Natural killer cell (primary cell): ENCODE data around the gene SLC25A1. TPM values are rescaled to one million over a fixed set of nuclear protein-coding genes. Genes with fewer than 3 reads are reported as not detected.

Experiments
- ATAC-seq, 3 donors: fragments of 150-1000 bp in 2 of 3; fragments of 200-7000 bp in 1 of 3; cut with Tn5 transposase; 1 replicate in 1 of 3; 2 replicates in 2 of 3; pipeline ENCODE4 v1.10.0; 2021; ENCODE audit warnings: mild to moderate bottlenecking in 2 of 3, moderate library complexity in 2 of 3
- DNase-seq, 2 donors: peaks; one replicate each; pipeline versions ENCODE4 v3.0.0 to v3.0.0-alpha.2; 2013 to 2021; ENCODE audit warnings: mixed read lengths in 1 of 2
- H3K27ac ChIP-seq: one replicate; pipeline ENCODE4 v1.5.1; 2013; ENCODE audit warnings: mild to moderate bottlenecking, low read length
- H3K27me3 ChIP-seq: one replicate; pipeline ENCODE4 v1.6.1; 2013; ENCODE audit warnings: low read length; ENCODE audit not compliant: control insufficient read depth, insufficient read depth
- H3K36me3 ChIP-seq: one replicate; pipeline ENCODE4 v1.6.1; 2013; ENCODE audit warnings: low read length; ENCODE audit not compliant: control insufficient read depth, insufficient read depth
- H3K4me1 ChIP-seq: one replicate; pipeline ENCODE4 v1.6.1; 2013; ENCODE audit warnings: low read length; ENCODE audit not compliant: control insufficient read depth, insufficient read depth
- H3K4me3 ChIP-seq: one replicate; pipeline ENCODE4 v1.5.1; 2013; ENCODE audit warnings: low read length
- H3K9me3 ChIP-seq: one replicate; pipeline ENCODE4 v1.6.1; 2013; ENCODE audit warnings: low read length; ENCODE audit not compliant: control insufficient read depth, insufficient read depth
- H3K27ac Mint-ChIP-seq, 2 donors: one replicate each; pipeline ENCODE4 v1.8.0; 2022; ENCODE audit warnings: mild to moderate bottlenecking in 2 of 2, mixed read lengths in 2 of 2, moderate library complexity in 1 of 2
- H3K27me3 Mint-ChIP-seq, 2 donors: one replicate each; pipeline ENCODE4 v1.8.0; 2022; ENCODE audit warnings: low read depth in 2 of 2, mixed read lengths in 2 of 2
- H3K36me3 Mint-ChIP-seq: one replicate; pipeline ENCODE4 v1.8.0; 2022; ENCODE audit warnings: mixed read lengths
- H3K4me1 Mint-ChIP-seq, 2 donors: one replicate each; pipeline ENCODE4 v1.8.0; 2022; ENCODE audit warnings: mixed read lengths in 2 of 2
- H3K4me3 Mint-ChIP-seq: one replicate; pipeline ENCODE4 v1.8.0; 2022; ENCODE audit warnings: mild to moderate bottlenecking, moderate library complexity, mixed read lengths
- H3K9me3 Mint-ChIP-seq, 2 donors: one replicate each; pipeline ENCODE4 v1.8.0; 2022; ENCODE audit warnings: mixed read lengths in 2 of 2
- WGBS: methylation state at CpG from one replicate; pipeline ENCODE4 v1.1.7; 2013; ENCODE audit warnings: missing lambda C conversion rate; ENCODE audit not compliant: insufficient coverage; 5-methylcytosine and 5-hydroxymethylcytosine counted together
- intact Hi-C: fragments of 100-400 bp; cut with micrococcal nuclease; formaldehyde crosslinking; loops from one replicate; pipeline ENCODE4 v1.14.2; 2022
- total RNA-seq, 4 donors: library from RNA; stranded (reverse); fragments of 120-200 nt in 1 of 4; gene quantifications; one replicate each; pipeline versions ENCODE4 v1.2.3 to v1.2.4, GENCODE V29; 2013 to 2022
- TF ChIP-seq, protein P1 (sequence below): fragments of 200-600 bp; IDR thresholded peaks from one replicate; pipeline ENCODE4 v1.8.0; 2022; ENCODE audit warnings: antibody characterized with exemption

SLC25A1 gene
- total RNA-seq, 3 donors from 2014 or later (not counting 1 experiment from before 2014, with no cell fraction given), result 24.8 to 29.6 (median 26.9) TPM

DNA sequence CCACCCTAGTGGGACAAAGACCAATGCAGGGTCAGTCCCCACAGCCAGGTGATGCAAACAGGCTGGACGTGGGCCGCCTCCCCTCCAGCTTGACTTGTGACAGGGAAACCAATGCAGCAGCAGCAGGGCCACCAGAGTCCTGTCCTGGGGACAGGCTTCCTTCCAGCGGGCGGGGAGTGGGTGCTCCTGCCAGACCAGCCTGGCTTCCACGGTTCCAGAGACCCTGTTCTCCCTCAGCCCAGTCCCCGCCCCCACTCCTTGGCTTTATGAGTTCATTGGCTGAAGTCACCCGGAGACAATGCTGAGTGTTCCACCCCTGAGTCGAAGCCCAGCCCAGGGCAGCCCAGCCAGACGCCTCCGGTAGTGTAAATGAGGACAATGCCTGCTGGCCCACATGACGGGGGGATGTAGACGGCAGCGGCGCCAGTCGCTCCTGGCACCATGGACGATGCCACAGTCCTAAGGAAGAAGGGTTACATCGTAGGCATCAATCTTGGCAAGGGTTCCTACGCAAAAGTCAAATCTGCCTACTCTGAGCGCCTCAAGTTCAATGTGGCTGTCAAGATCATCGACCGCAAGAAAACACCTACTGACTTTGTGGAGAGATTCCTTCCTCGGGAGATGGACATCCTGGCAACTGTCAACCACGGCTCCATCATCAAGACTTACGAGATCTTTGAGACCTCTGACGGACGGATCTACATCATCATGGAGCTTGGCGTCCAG, 47.4 kb downstream of the SLC25A1 start, which contains the start of gene TSSK2:
Gene TSSK2 (plus strand): TSS at position 350 of the 726 bp plus-strand sequence. CDS start 92 bp downstream, at position 442.
- H3K9me3 Mint-ChIP-seq, result no peaks in the 10 kb centered on the region
- no peaks in the 10 kb centered on the region for H3K9me3 ChIP-seq
- intact Hi-C loops, result no loop called here
- ATAC-seq, result no peak
- no peak within 1 kb of the TSS for H3K27ac ChIP-seq
- no peaks in the 10 kb centered on the region for H3K4me1 ChIP-seq
- H3K27ac Mint-ChIP-seq, result no peak within 1 kb of the TSS
- no peak within 1 kb of the TSS for H3K4me3 ChIP-seq
- no peaks in the 10 kb centered on the region for H3K27me3 ChIP-seq
- H3K36me3 Mint-ChIP-seq, result no peaks in the 10 kb centered on the region
- H3K36me3 ChIP-seq, result peaks cover 22% of the 10 kb centered on the region
- H3K4me1 Mint-ChIP-seq, result peaks cover 0 to 5% of the 10 kb centered on the region in 2 donors
- H3K4me3 Mint-ChIP-seq, result no peak within 1 kb of the TSS
- H3K27me3 Mint-ChIP-seq, result no peaks in the 10 kb centered on the region
- WGBS, result 94% methylated on average over 27 of the region's 27 CpGs
- TF ChIP-seq, protein P1, sequence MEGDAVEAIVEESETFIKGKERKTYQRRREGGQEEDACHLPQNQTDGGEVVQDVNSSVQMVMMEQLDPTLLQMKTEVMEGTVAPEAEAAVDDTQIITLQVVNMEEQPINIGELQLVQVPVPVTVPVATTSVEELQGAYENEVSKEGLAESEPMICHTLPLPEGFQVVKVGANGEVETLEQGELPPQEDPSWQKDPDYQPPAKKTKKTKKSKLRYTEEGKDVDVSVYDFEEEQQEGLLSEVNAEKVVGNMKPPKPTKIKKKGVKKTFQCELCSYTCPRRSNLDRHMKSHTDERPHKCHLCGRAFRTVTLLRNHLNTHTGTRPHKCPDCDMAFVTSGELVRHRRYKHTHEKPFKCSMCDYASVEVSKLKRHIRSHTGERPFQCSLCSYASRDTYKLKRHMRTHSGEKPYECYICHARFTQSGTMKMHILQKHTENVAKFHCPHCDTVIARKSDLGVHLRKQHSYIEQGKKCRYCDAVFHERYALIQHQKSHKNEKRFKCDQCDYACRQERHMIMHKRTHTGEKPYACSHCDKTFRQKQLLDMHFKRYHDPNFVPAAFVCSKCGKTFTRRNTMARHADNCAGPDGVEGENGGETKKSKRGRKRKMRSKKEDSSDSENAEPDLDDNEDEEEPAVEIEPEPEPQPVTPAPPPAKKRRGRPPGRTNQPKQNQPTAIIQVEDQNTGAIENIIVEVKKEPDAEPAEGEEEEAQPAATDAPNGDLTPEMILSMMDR, result no peak
- no peak for DNase-seq

- Mint-ChIP-seq H3K36me3 (no peaks in the 10 kb centered on the region), H3K4me3 (no peak overlapping the region), H3K27me3 (no peaks in the 10 kb centered on the region), H3K4me1 (no peaks in the 10 kb centered on the region), H3K27ac (no peak overlapping the region), H3K9me3 (no peaks in the 10 kb centered on the region)
- DNase-seq, result no peak
- intact Hi-C loops, result loop anchor here (10.0 kb wide), 1 partner anchor 305 kb away; the partner anchor contains the start of genes HIRA and MRPL40
- Histone ChIP-seq H3K4me3 (no peak overlapping the region), H3K27me3 (no peaks in the 10 kb centered on the region), H3K27ac (no peak overlapping the region), H3K4me1 (no peaks in the 10 kb centered on the region), H3K9me3 (no peaks in the 10 kb centered on the region), H3K36me3 (peaks cover 15% of the 10 kb centered on the region)
- no peak for ATAC-seq
- TF ChIP-seq, protein P1, result no peak
- WGBS, result 85% methylated on average over 8 of the region's 8 CpGs
Measured at GRCh38 chr22:19129871-19130270, 48.7 kb downstream of the SLC25A1 start.

- Histone ChIP-seq H3K27me3 (no peaks in the 10 kb centered on the region), H3K9me3 (no peaks in the 10 kb centered on the region), H3K4me1 (no peaks in the 10 kb centered on the region), H3K36me3 (peaks cover 8% of the 10 kb centered on the region), H3K4me3 (no peak overlapping the region), H3K27ac (no peak overlapping the region)
- ATAC-seq (no peak), DNase-seq (no peak)
- Mint-ChIP-seq H3K36me3 (no peaks in the 10 kb centered on the region), H3K9me3 (no peaks in the 10 kb centered on the region), H3K4me3 (no peak overlapping the region), H3K27me3 (no peaks in the 10 kb centered on the region), H3K27ac (no peak overlapping the region), H3K4me1 (no peaks in the 10 kb centered on the region)
- intact Hi-C loops, result loop anchor here (10.0 kb wide), 1 partner anchor 306 kb away; the partner anchor contains the start of genes HIRA and MRPL40
- WGBS, result 82% methylated on average over 7 of the region's 7 CpGs
- TF ChIP-seq, protein P1, result no peak
Measured at GRCh38 chr22:19128946-19129727, 49.4 kb downstream of the SLC25A1 start.
